RWPE1 (cell line): ENCODE data around the gene GJA1.
"Not testable (repeated sequence)": the region's sequence is repeated elsewhere in the genome, so short reads cannot be mapped to it uniquely, and the experiment has no call there.

Experiments
- CTCF ChIA-PET: fragments of 350-600 bp; sonication (Branson Sonifier 250); formaldehyde crosslinking; extraction: SDS; loops from one replicate; lab custom pipeline; 2021; lab: Yijun Ruan, JAX
- POLR2A ChIA-PET: fragments of 400-600 bp; formaldehyde crosslinking; extraction: SDS; loops from one replicate; lab custom pipeline; 2020; ENCODE audit warnings: antibody characterized with exemption; ENCODE audit not compliant: low non-redundant PET; lab: Yijun Ruan, JAX
- DNase-seq: peaks from one replicate; pipeline ENCODE4 v3.0.0; 2012; ENCODE audit warnings: low spot score
- H3K27ac ChIP-seq: fragments of 450-650 bp; 2 replicates; pipeline ENCODE4 v1.5.1; 2017
- CTCF ChIP-seq: fragments of 450-650 bp; conservative IDR thresholded peaks from 2 replicates; pipeline ENCODE4 v1.5.1; 2017; ENCODE audit warnings: low read depth, mild to moderate bottlenecking

The GJA1 gene

GRCh38 chr6:121442576-121442975 lies 7.1 kb downstream of the GJA1 start:
- H3K27ac ChIP-seq = no peak overlapping the region
- TF ChIP-seq CTCF = no peak
- CTCF ChIA-PET = interaction anchor here (0.5 kb wide), 1 partner anchor 58 kb away, joined by 4 read pairs; no protein-coding TSS in a partner anchor
- no peak for DNase-seq
- POLR2A ChIA-PET = no interaction called here

GRCh38 chr6:121443971-121444541 lies 8.6 kb downstream of the GJA1 start:
- no peak overlapping the region for H3K27ac ChIP-seq
- CTCF ChIA-PET = interaction anchor here (0.8 kb wide), 1 partner anchor 30 kb away, joined by 3 read pairs; no protein-coding TSS in a partner anchor
- POLR2A ChIA-PET = no interaction called here
- no peak for DNase-seq
- TF ChIP-seq CTCF = no peak

DNA sequence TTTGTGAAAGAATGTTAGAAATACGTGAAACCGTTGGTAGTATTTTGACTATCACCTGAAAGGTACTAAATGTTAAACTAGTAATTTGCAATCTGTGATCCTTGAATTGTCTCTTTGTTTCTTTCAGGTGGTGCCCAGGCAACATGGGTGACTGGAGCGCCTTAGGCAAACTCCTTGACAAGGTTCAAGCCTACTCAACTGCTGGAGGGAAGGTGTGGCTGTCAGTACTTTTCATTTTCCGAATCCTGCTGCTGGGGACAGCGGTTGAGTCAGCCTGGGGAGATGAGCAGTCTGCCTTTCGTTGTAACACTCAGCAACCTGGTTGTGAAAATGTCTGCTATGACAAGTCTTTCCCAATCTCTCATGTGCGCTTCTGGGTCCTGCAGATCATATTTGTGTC lies 11.3 kb downstream of the GJA1 start:
- H3K27ac ChIP-seq, POLR2A ChIA-PET, CTCF ChIA-PET, DNase-seq: not testable (repeated sequence)

DNA sequence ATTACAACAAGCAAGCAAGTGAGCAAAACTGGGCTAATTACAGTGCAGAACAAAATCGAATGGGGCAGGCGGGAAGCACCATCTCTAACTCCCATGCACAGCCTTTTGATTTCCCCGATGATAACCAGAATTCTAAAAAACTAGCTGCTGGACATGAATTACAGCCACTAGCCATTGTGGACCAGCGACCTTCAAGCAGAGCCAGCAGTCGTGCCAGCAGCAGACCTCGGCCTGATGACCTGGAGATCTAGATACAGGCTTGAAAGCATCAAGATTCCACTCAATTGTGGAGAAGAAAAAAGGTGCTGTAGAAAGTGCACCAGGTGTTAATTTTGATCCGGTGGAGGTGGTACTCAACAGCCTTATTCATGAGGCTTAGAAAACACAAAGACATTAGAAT lies 12.3 kb downstream of the GJA1 start:
- DNase-seq, POLR2A ChIA-PET, CTCF ChIA-PET, H3K27ac ChIP-seq: not testable (repeated sequence)

GRCh38 chr6:121448528-121448927 lies 13.1 kb downstream of the GJA1 start:
- CTCF ChIA-PET, H3K27ac ChIP-seq, DNase-seq, POLR2A ChIA-PET: not testable (repeated sequence)

- DNase-seq = no peak
- CTCF ChIA-PET = no interaction called here
- no peak overlapping the region for H3K27ac ChIP-seq
- TF ChIP-seq CTCF = no peak
- POLR2A ChIA-PET = no interaction called here
Measured at GRCh38 chr6:121449331-121449730, 13.9 kb downstream of the GJA1 start.

GRCh38 chr6:121450242-121450641 lies 14.8 kb downstream of the GJA1 start:
- TF ChIP-seq CTCF = no peak
- CTCF ChIA-PET = no interaction called here
- POLR2A ChIA-PET = no interaction called here

DNA sequence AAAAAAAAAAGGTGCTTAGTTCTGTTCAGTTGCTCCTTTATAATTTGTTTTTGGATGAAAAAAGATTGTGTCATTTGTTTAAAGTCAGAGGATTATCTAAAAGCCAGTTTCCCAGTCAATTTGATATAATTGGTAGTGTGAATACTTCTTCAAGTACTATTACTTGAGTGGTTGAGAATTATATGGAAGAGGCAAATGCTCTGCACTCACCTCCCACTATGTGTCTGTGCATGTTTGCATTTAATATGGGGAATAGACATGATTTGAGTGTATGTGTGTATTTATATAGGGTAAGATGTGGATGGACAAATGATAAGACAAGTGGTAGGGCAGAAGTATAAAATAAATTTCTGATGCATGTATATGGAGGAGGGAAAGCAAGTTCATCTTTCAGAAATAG lies 15.8 kb downstream of the GJA1 start:
- H3K27ac ChIP-seq = no peak overlapping the region
- ChIA-PET CTCF (no interaction called here), POLR2A (no interaction called here)
- no peak for DNase-seq
- TF ChIP-seq CTCF = no peak

More at GRCh38 chr6:121450242-121450641, 14.8 kb downstream of the GJA1 start:
- H3K27ac ChIP-seq = no peak overlapping the region
- DNase-seq = no peak
